GM11168 (cell line): Measurements from ENCODE around the gene EPYC.

Experiments
- in situ Hi-C: fragments of 300-500 bp; cut with MboI; formaldehyde crosslinking; loops from one replicate; pipeline ENCODE4 v1.12.0; 2022; ENCODE audit warnings: low sequenced_read_pairs; ENCODE audit not compliant: unreplicated experiment

Gene EPYC

GRCh38 chr12:90995010-90995409 lies 9.8 kb downstream of the EPYC start:
- in situ Hi-C loops, result loop anchor here (25.0 kb wide), 1 partner anchor 342 kb away; no protein-coding TSS in a partner anchor

GRCh38 chr12:90991952-90992465 lies 12.8 kb downstream of the EPYC start:
- in situ Hi-C loops, result loop anchor here (25.0 kb wide), 1 partner anchor 345 kb away; no protein-coding TSS in a partner anchor

GRCh38 chr12:90990611-90991010 lies 14.2 kb downstream of the EPYC start:
- in situ Hi-C loops, result loop anchor here (25.0 kb wide), 1 partner anchor 347 kb away; no protein-coding TSS in a partner anchor

- in situ Hi-C loops, result loop anchor here (25.0 kb wide), 1 partner anchor 348 kb away; no protein-coding TSS in a partner anchor
These were observed 15.1 kb downstream of the EPYC start for GRCh38 chr12:90989686-90990111.

- in situ Hi-C loops, result loop anchor here (25.0 kb wide), 1 partner anchor 350 kb away; no protein-coding TSS in a partner anchor
These were observed 17.3 kb downstream of the EPYC start for GRCh38 chr12:90987520-90987919.

- in situ Hi-C loops, result loop anchor here (25.0 kb wide), 1 partner anchor 350 kb away; no protein-coding TSS in a partner anchor
These were observed 17.7 kb downstream of the EPYC start for GRCh38 chr12:90987101-90987500.

GRCh38 chr12:90985331-90985730 lies 19.4 kb downstream of the EPYC start:
- in situ Hi-C loops, result loop anchor here (25.0 kb wide), 1 partner anchor 352 kb away; no protein-coding TSS in a partner anchor

GRCh38 chr12:90984114-90984513 lies 20.7 kb downstream of the EPYC start:
- in situ Hi-C loops, result loop anchor here (25.0 kb wide), 1 partner anchor 353 kb away; no protein-coding TSS in a partner anchor

GRCh38 chr12:90982170-90982569 lies 22.6 kb downstream of the EPYC start:
- in situ Hi-C loops, result loop anchor here (25.0 kb wide), 1 partner anchor 355 kb away; no protein-coding TSS in a partner anchor

GRCh38 chr12:90979951-90980350 lies 24.8 kb downstream of the EPYC start:
- in situ Hi-C loops, result loop anchor here (25.0 kb wide), 1 partner anchor 357 kb away; no protein-coding TSS in a partner anchor

GRCh38 chr12:90979019-90979418 lies 25.8 kb downstream of the EPYC start:
- in situ Hi-C loops, result loop anchor here (25.0 kb wide), 1 partner anchor 358 kb away; no protein-coding TSS in a partner anchor

- in situ Hi-C loops, result loop anchor here (25.0 kb wide), 1 partner anchor 359 kb away; no protein-coding TSS in a partner anchor
These were observed 26.5 kb downstream of the EPYC start for GRCh38 chr12:90978117-90978770.

GRCh38 chr12:90977224-90977623 lies 27.5 kb downstream of the EPYC start:
- in situ Hi-C loops, result loop anchor here (25.0 kb wide), 1 partner anchor 360 kb away; no protein-coding TSS in a partner anchor

GRCh38 chr12:90974286-90974685 lies 30.5 kb downstream of the EPYC start:
- in situ Hi-C loops, result no loop called here

- in situ Hi-C loops, result no loop called here
These were observed 32.5 kb downstream of the EPYC start for GRCh38 chr12:90972226-90972625.

GRCh38 chr12:90970911-90971310 lies 33.9 kb downstream of the EPYC start:
- in situ Hi-C loops, result no loop called here

GRCh38 chr12:90970471-90970870 lies 34.3 kb downstream of the EPYC start:
- in situ Hi-C loops, result no loop called here

- in situ Hi-C loops, result loop anchor here (10.0 kb wide), 1 partner anchor 155 kb away; no protein-coding TSS in a partner anchor
These were observed 34.9 kb downstream of the EPYC start for GRCh38 chr12:90969851-90970250.

- in situ Hi-C loops, result loop anchor here (10.0 kb wide), 1 partner anchor 155 kb away; no protein-coding TSS in a partner anchor
These were observed 35.4 kb downstream of the EPYC start for GRCh38 chr12:90969346-90969745.

GRCh38 chr12:90965204-90965603 lies 39.6 kb downstream of the EPYC start:
- in situ Hi-C loops, result loop anchor here (10.0 kb wide), 1 partner anchor 160 kb away; no protein-coding TSS in a partner anchor

GRCh38 chr12:90964616-90965015 lies 40.2 kb downstream of the EPYC start:
- in situ Hi-C loops, result loop anchor here (10.0 kb wide), 1 partner anchor 160 kb away; no protein-coding TSS in a partner anchor
